IMR-90 (cell line): Measurements from ENCODE around the gene NOS1AP. TPM values are rescaled to one million over a fixed set of nuclear protein-coding genes. Genes with fewer than 3 reads are reported as not detected.

Source experiments
- ATAC-seq: fragments of 200-7000 bp; cut with Tn5 transposase; 2 replicates; pipeline ENCODE4 v1.9.1; 2020; ENCODE audit warnings: low read depth, mild to moderate bottlenecking, moderate library complexity
- BruUV-seq: library from RNA; stranded (reverse); fragments of 400-500 nt; replicated peaks from 2 replicates; lab custom pipeline; 2021; lab: Mats Ljungman, UMichigan
- CTCF ChIA-PET: fragments of 300-600 bp; formaldehyde crosslinking; extraction: SDS; loops from one replicate; lab custom pipeline; 2021; ENCODE audit warnings: antibody characterized with exemption; lab: Yijun Ruan, JAX
- POLR2A ChIA-PET: fragments of 300-600 bp; sonication (Branson Sonifier 250); formaldehyde crosslinking; loops from one replicate; lab custom pipeline; 2022; ENCODE audit warnings: antibody characterized with exemption; ENCODE audit not compliant: unreplicated experiment; lab: Charles Lee
- DNase-seq: peaks from one replicate; pipeline ENCODE4 v3.0.0; 2013
- H2AFZ ChIP-seq: replicated peaks from 2 replicates; pipeline ENCODE3; 2013; ENCODE audit warnings: low read length, mild to moderate bottlenecking; ENCODE audit not compliant: poor library complexity
- H2AK5ac ChIP-seq: 2 replicates; pipeline ENCODE4 v1.6.1; 2013; ENCODE audit warnings: low read depth, low read length, inconsistent platforms
- H2AK9ac ChIP-seq: replicated peaks from 2 replicates; pipeline ENCODE3; 2013; ENCODE audit warnings: mild to moderate bottlenecking, low read depth, low read length, moderate library complexity; ENCODE audit not compliant: poor library complexity
- H2BK120ac ChIP-seq: 2 replicates; pipeline ENCODE4 v1.6.1; 2013; ENCODE audit warnings: low read depth, low read length, inconsistent platforms
- H2BK15ac ChIP-seq: 3 replicates; pipeline ENCODE4 v1.6.1; 2013; ENCODE audit warnings: low read depth, low read length, inconsistent platforms
- H2BK20ac ChIP-seq: 2 replicates; pipeline ENCODE4 v1.6.1; 2013; ENCODE audit warnings: low read depth, mild to moderate bottlenecking, inconsistent platforms, low read length, moderate library complexity
- H2BK5ac ChIP-seq: 2 replicates; pipeline ENCODE4 v1.6.1; 2013; ENCODE audit warnings: mild to moderate bottlenecking, low read depth, low read length, inconsistent platforms; ENCODE audit not compliant: poor library complexity, severe bottlenecking
- H3K14ac ChIP-seq: replicated peaks from 2 replicates; pipeline ENCODE4 v1.6.1; 2013; ENCODE audit warnings: low read depth, low read length, inconsistent platforms
- H3K18ac ChIP-seq: 2 replicates; pipeline ENCODE4 v1.6.1; 2013; ENCODE audit warnings: low read depth, low read length, control low read depth
- H3K23ac ChIP-seq: 2 replicates; pipeline ENCODE4 v1.6.1; 2013; ENCODE audit warnings: low read depth, low read length, inconsistent platforms
- H3K27ac ChIP-seq: 2 replicates; pipeline ENCODE4 v1.5.1; 2013; ENCODE audit warnings: mild to moderate bottlenecking, control low read depth, low read length; ENCODE audit not compliant: insufficient read depth
- H3K27me3 ChIP-seq: 2 replicates; pipeline ENCODE4 v1.6.1; 2013; ENCODE audit warnings: low read length; ENCODE audit not compliant: control insufficient read depth, insufficient read depth
- H3K36me3 ChIP-seq: 2 replicates; pipeline ENCODE4 v1.6.1; 2013; ENCODE audit warnings: low read length, mixed read lengths; ENCODE audit not compliant: control insufficient read depth, insufficient read depth
- H3K4ac ChIP-seq: 2 replicates; pipeline ENCODE4 v1.6.1; 2013; ENCODE audit warnings: low read depth, low read length, inconsistent platforms
- H3K4me1 ChIP-seq: 2 replicates; pipeline ENCODE4 v1.6.1; 2013; ENCODE audit warnings: low read length, mixed read lengths; ENCODE audit not compliant: control insufficient read depth, insufficient read depth
- H3K4me2 ChIP-seq: 2 replicates; pipeline ENCODE4 v1.6.1; 2013; ENCODE audit warnings: low read depth, mild to moderate bottlenecking, control low read depth, low read length, moderate library complexity
- H3K4me3 ChIP-seq: 2 replicates; pipeline ENCODE4 v1.5.1; 2013; ENCODE audit warnings: low read depth, mild to moderate bottlenecking, control low read depth, low read length, moderate library complexity; ENCODE audit not compliant: insufficient read depth
- H3K56ac ChIP-seq: 2 replicates; pipeline ENCODE4 v1.6.1; 2013; ENCODE audit warnings: low read length, inconsistent platforms; ENCODE audit not compliant: insufficient read depth; ENCODE audit errors: extremely low read depth
- H3K79me1 ChIP-seq, 2 experiments: 2 replicates each; pipeline ENCODE4 v1.6.1; 2013; ENCODE audit warnings: low read length in 2 of 2, inconsistent platforms in 1 of 2, low read depth in 1 of 2
- H3K9ac ChIP-seq: 2 replicates; pipeline ENCODE4 v1.6.1; 2013; ENCODE audit warnings: low read depth, low read length, control low read depth
- H3K9me1 ChIP-seq: 2 replicates; pipeline ENCODE4 v1.6.1; 2013; ENCODE audit warnings: low read length, inconsistent platforms; ENCODE audit not compliant: insufficient read depth
- H3K9me3 ChIP-seq: 2 replicates; pipeline ENCODE4 v1.6.1; 2013; ENCODE audit warnings: low read length; ENCODE audit not compliant: control insufficient read depth, insufficient read depth
- H4K20me1 ChIP-seq: 2 replicates; pipeline ENCODE4 v1.6.1; 2013; ENCODE audit warnings: low read length, inconsistent platforms; ENCODE audit not compliant: insufficient read depth
- H4K5ac ChIP-seq: 2 replicates; pipeline ENCODE4 v1.6.1; 2013; ENCODE audit warnings: mild to moderate bottlenecking, low read depth, low read length, control low read depth
- H4K8ac ChIP-seq, 2 experiments: 2 replicates each; pipeline ENCODE4 v1.6.1; 2013; ENCODE audit warnings: low read depth in 2 of 2, low read length in 2 of 2, control low read depth in 1 of 2, inconsistent platforms in 1 of 2
- H4K91ac ChIP-seq: 2 replicates; pipeline ENCODE4 v1.6.1; 2013; ENCODE audit warnings: low read depth, low read length, inconsistent platforms; ENCODE audit not compliant: insufficient read depth
- BHLHE40 ChIP-seq: fragments of 150-350 bp; IDR thresholded peaks from 2 replicates; pipeline ENCODE4 v1.6.1; 2016; ENCODE audit warnings: mild to moderate bottlenecking, low read depth, low read length
- CEBPB ChIP-seq: IDR thresholded peaks from 2 replicates; pipeline ENCODE4 v1.6.1; 2012; ENCODE audit warnings: low read depth, low read length, improper control_type of control experiment
- CHD1 ChIP-seq: IDR thresholded peaks from 2 replicates; pipeline ENCODE4 v1.6.1; 2012; ENCODE audit warnings: low read depth, low read length, improper control_type of control experiment
- CTCF ChIP-seq: conservative IDR thresholded peaks from 2 replicates; pipeline ENCODE4 v1.5.1; 2012; ENCODE audit warnings: mild to moderate bottlenecking, low read depth, low read length, improper control_type of control experiment
- FOS ChIP-seq: fragments of 150-350 bp; IDR thresholded peaks from 2 replicates; pipeline ENCODE4 v1.6.1; 2016; ENCODE audit warnings: low read depth, low read length
- MAFK ChIP-seq: IDR thresholded peaks from 2 replicates; pipeline ENCODE4 v1.6.1; 2012; ENCODE audit warnings: low read depth, low read length, improper control_type of control experiment
- MAZ ChIP-seq: IDR thresholded peaks from 2 replicates; pipeline ENCODE4 v1.6.1; 2012; ENCODE audit warnings: low read depth, mild to moderate bottlenecking, low read length, improper control_type of control experiment, moderate library complexity, borderline replicate concordance
- MXI1 ChIP-seq: IDR thresholded peaks from 2 replicates; pipeline ENCODE4 v1.6.1; 2012; ENCODE audit warnings: low read depth, mild to moderate bottlenecking, low read length, moderate library complexity, borderline replicate concordance
- NFE2L2 ChIP-seq: fragments of 150-350 bp; IDR thresholded peaks from 2 replicates; pipeline ENCODE4 v1.6.1; 2016; ENCODE audit warnings: low read depth, mild to moderate bottlenecking, low read length
- POLR2A ChIP-seq: IDR thresholded peaks from 2 replicates; pipeline ENCODE4 v1.6.1; 2012; ENCODE audit warnings: mild to moderate bottlenecking, low read depth, low read length
- RAD21 ChIP-seq: IDR thresholded peaks from 2 replicates; pipeline ENCODE4 v1.6.1; 2012; ENCODE audit warnings: low read length, improper control_type of control experiment
- RCOR1 ChIP-seq: IDR thresholded peaks from 2 replicates; pipeline ENCODE4 v1.6.1; 2012; ENCODE audit warnings: mild to moderate bottlenecking, low read length, improper control_type of control experiment; ENCODE audit not compliant: insufficient replicate concordance
- RFX5 ChIP-seq: IDR thresholded peaks from 2 replicates; pipeline ENCODE4 v1.8.0; 2012; ENCODE audit warnings: low read depth, mild to moderate bottlenecking, low read length, moderate library complexity
- SMC3 ChIP-seq: fragments of 150-350 bp; IDR thresholded peaks from 2 replicates; pipeline ENCODE4 v1.6.1; 2016; ENCODE audit warnings: low read depth, mild to moderate bottlenecking, antibody characterized with exemption, low read length, moderate library complexity
- WGBS, 2 experiments: methylation state at CpG; one replicate each; pipeline versions ENCODE4 v1.1.5 to v1.1.7; 2013; ENCODE audit warnings: missing lambda C conversion rate in 2 of 2; ENCODE audit not compliant: insufficient read length in 1 of 2; ENCODE audit errors: extremely low coverage in 2 of 2; 5-methylcytosine and 5-hydroxymethylcytosine counted together
- dilution Hi-C: fragments of 300-500 bp; cut with HindIII; formaldehyde crosslinking; loops from one replicate; pipeline ENCODE4 v1.14.3; 2018; ENCODE audit warnings: low sequenced_read_pairs; ENCODE audit not compliant: unreplicated experiment
- in situ Hi-C: fragments of 300-500 bp; cut with MboI; formaldehyde crosslinking; loops from 3 replicates; pipeline ENCODE4 v1.14.3; 2019; ENCODE audit warnings: low sequenced_read_pairs, inconsistent platforms, mixed read lengths
- intact Hi-C: fragments of 100-400 bp; cut with micrococcal nuclease; formaldehyde crosslinking; loops from 2 replicates; pipeline ENCODE4 v1.10.0; 2022
- polyA plus RNA-seq, 3 experiments: library from polyadenylated mRNA; depleted of rRNA; stranded (reverse); fragments of >200 nt; gene quantifications; 2 replicates each; pipeline ENCODE4 v1.2.3, GENCODE V29; 2012; ENCODE audit warnings: low replicate concordance in 1 of 3
- total RNA-seq: library from RNA; depleted of rRNA; stranded (reverse); fragments of >200 nt; gene quantifications from 2 replicates; pipeline ENCODE4 v1.2.3, GENCODE V29; 2012
- TF ChIP-seq, protein P1 (sequence below): fragments of 150-350 bp; IDR thresholded peaks from 2 replicates; pipeline ENCODE4 v1.6.1; 2017; ENCODE audit warnings: mild to moderate bottlenecking, antibody characterized with exemption, low read length, low read depth
- TF ChIP-seq, protein P2 (sequence below): fragments of 150-350 bp; IDR thresholded peaks from 2 replicates; pipeline ENCODE4 v1.6.1; 2016; ENCODE audit warnings: low read depth, mild to moderate bottlenecking, low read length, moderate library complexity, borderline replicate concordance

NOS1AP gene
- total and polyA plus RNA-seq, 2 of the 4 experiments (the other 2 are of a cell fraction) = 0.18 to 0.19 TPM

- WGBS, 2 experiments = no CpG with 5 or more reads among the region's 3 CpGs
- no peak overlapping the region for H3K56ac ChIP-seq
Observed at GRCh38 chr1:162385280-162385623, 315.8 kb downstream of the NOS1AP start.

More at GRCh38 chr1:162385280-162385623, 315.8 kb downstream of the NOS1AP start:
- no peak overlapping the region for H3K23ac ChIP-seq
- H3K4me2 ChIP-seq = no peak overlapping the region
- H2AFZ ChIP-seq = no peak overlapping the region
- H4K8ac ChIP-seq = no peak overlapping the region
- H3K18ac ChIP-seq = no peak overlapping the region
- ATAC-seq (no peak), DNase-seq (no peak)
- H2BK120ac ChIP-seq = no peak overlapping the region
- intact Hi-C loops = no loop called here
- H2AK5ac ChIP-seq = no peak overlapping the region
- H2BK5ac ChIP-seq = no peak overlapping the region
- no peak overlapping the region for H3K9ac ChIP-seq
- CTCF ChIA-PET = interaction anchor here (0.6 kb wide), 1 partner anchor 584 kb away, joined by 7 read pairs; no protein-coding TSS in a partner anchor
- no TSS peak for BruUV-seq
- H4K5ac ChIP-seq = no peak overlapping the region
- no peak overlapping the region for H2AK9ac ChIP-seq
- no peak overlapping the region for H3K27ac ChIP-seq
- H3K27me3 ChIP-seq = peaks cover 28% of the 10 kb centered on the region
- H2BK15ac ChIP-seq = no peak overlapping the region
- H4K91ac ChIP-seq = no peak overlapping the region
- H3K4ac ChIP-seq = no peak overlapping the region
- H3K4me1 ChIP-seq = no peaks in the 10 kb centered on the region
- no peaks in the 10 kb centered on the region for H4K20me1 ChIP-seq
- no peak overlapping the region for H2BK20ac ChIP-seq
- TF ChIP-seq POLR2A (no peak), RCOR1 (no peak), BHLHE40 (no peak), MAFK (no peak), CEBPB (no peak), CHD1 (no peak), RFX5 (no peak), RAD21 (no peak), MXI1 (no peak), FOS (no peak), SMC3 (no peak), MAZ (no peak), CTCF (no peak), NFE2L2 (no peak)
- TF ChIP-seq, protein P1, sequence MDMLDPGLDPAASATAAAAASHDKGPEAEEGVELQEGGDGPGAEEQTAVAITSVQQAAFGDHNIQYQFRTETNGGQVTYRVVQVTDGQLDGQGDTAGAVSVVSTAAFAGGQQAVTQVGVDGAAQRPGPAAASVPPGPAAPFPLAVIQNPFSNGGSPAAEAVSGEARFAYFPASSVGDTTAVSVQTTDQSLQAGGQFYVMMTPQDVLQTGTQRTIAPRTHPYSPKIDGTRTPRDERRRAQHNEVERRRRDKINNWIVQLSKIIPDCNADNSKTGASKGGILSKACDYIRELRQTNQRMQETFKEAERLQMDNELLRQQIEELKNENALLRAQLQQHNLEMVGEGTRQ = no peak
- TF ChIP-seq, protein P2, sequence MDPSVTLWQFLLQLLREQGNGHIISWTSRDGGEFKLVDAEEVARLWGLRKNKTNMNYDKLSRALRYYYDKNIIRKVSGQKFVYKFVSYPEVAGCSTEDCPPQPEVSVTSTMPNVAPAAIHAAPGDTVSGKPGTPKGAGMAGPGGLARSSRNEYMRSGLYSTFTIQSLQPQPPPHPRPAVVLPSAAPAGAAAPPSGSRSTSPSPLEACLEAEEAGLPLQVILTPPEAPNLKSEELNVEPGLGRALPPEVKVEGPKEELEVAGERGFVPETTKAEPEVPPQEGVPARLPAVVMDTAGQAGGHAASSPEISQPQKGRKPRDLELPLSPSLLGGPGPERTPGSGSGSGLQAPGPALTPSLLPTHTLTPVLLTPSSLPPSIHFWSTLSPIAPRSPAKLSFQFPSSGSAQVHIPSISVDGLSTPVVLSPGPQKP = no peak
- in situ Hi-C loops = loop anchor here (25.0 kb wide), 1 partner anchor 598 kb away; no protein-coding TSS in a partner anchor
- H3K9me3 ChIP-seq = no peaks in the 10 kb centered on the region
- no peaks in the 10 kb centered on the region for H3K36me3 ChIP-seq
- H3K14ac ChIP-seq = no peak overlapping the region
- POLR2A ChIA-PET = no interaction called here
- no peak overlapping the region for H3K4me3 ChIP-seq
- dilution Hi-C loops = no loop called here
- no peaks in the 10 kb centered on the region for H3K79me1 ChIP-seq
- H3K9me1 ChIP-seq = no peaks in the 10 kb centered on the region
